CD4-positive, alpha-beta T cell (primary cell): ENCODE measurements around the gene EPHB1. TPM values are rescaled to one million over a fixed set of nuclear protein-coding genes. Genes with fewer than 3 reads are reported as not detected.

Source experiments
- ATAC-seq: fragments of 200-7000 bp; cut with Tn5 transposase; one replicate; pipeline ENCODE4 v1.10.0; 2022; ENCODE audit warnings: mild to moderate bottlenecking; ENCODE audit not compliant: poor library complexity
- CTCF ChIA-PET: fragments of 350-600 bp; sonication (Branson Sonifier 250); formaldehyde crosslinking; loops from one replicate; lab custom pipeline; 2021; ENCODE audit warnings: antibody characterized with exemption, inconsistent platforms; lab: Charles Lee
- POLR2A ChIA-PET: fragments of 350-600 bp; sonication (Branson Sonifier 250); formaldehyde crosslinking; loops from one replicate; lab custom pipeline; 2021; ENCODE audit warnings: antibody characterized with exemption, inconsistent platforms; lab: Charles Lee
- DNase-seq, 14 experiments: peaks; one replicate each; pipeline ENCODE4 v3.0.0-alpha.2; 2013 to 2020; ENCODE audit warnings: mixed read lengths in 2 of 14
- H3K27ac ChIP-seq, 2 donors: one replicate each; pipeline versions ENCODE4 v1.5.1 to v1.7.0; 2013; ENCODE audit warnings: low read length in 2 of 2, low read depth in 1 of 2, mild to moderate bottlenecking in 1 of 2
- H3K27me3 ChIP-seq, 2 experiments: 1 replicate in 1 of 2; 2 replicates in 1 of 2; pipeline versions ENCODE4 v1.6.1 to v1.7.0; 2013; ENCODE audit warnings: low read length in 2 of 2, control low read depth in 1 of 2, mild to moderate bottlenecking in 1 of 2, moderate library complexity in 1 of 2; ENCODE audit not compliant: insufficient read depth in 2 of 2, control insufficient read depth in 1 of 2
- H3K36me3 ChIP-seq: one replicate; pipeline ENCODE4 v1.6.1; 2013; ENCODE audit warnings: low read length, control low read depth; ENCODE audit not compliant: insufficient read depth
- H3K4me1 ChIP-seq: one replicate; pipeline ENCODE4 v1.6.1; 2013; ENCODE audit warnings: low read length, control low read depth; ENCODE audit not compliant: insufficient read depth
- H3K4me3 ChIP-seq: one replicate; pipeline ENCODE4 v1.5.1; 2013; ENCODE audit warnings: mild to moderate bottlenecking, low read length, moderate library complexity
- H3K9me3 ChIP-seq, 2 experiments: 1 replicate in 1 of 2; 2 replicates in 1 of 2; pipeline versions ENCODE4 v1.6.1 to v1.7.0; 2013; ENCODE audit warnings: low read length in 2 of 2, mild to moderate bottlenecking in 2 of 2, control low read depth in 1 of 2, moderate library complexity in 1 of 2; ENCODE audit not compliant: control insufficient read depth in 1 of 2, insufficient read depth in 1 of 2
- H3K27ac Mint-ChIP-seq: one replicate; pipeline ENCODE4 v1.8.0; 2020; ENCODE audit warnings: mixed read lengths
- H3K27me3 Mint-ChIP-seq: one replicate; pipeline ENCODE4 v1.8.0; 2021; ENCODE audit warnings: mixed read lengths
- H3K36me3 Mint-ChIP-seq: one replicate; pipeline ENCODE4 v1.8.0; 2021; ENCODE audit warnings: low read depth, mixed read lengths
- H3K4me1 Mint-ChIP-seq: one replicate; pipeline ENCODE4 v1.8.0; 2021; ENCODE audit warnings: low read depth, mixed read lengths
- H3K4me3 Mint-ChIP-seq: one replicate; pipeline ENCODE4 v1.8.0; 2020; ENCODE audit warnings: mild to moderate bottlenecking, mixed read lengths
- H3K9me3 Mint-ChIP-seq: one replicate; pipeline ENCODE4 v1.8.0; 2020; ENCODE audit warnings: mixed read lengths
- intact Hi-C, 2 experiments: fragments of 100-400 bp; cut with DNase I in 1 of 2; cut with micrococcal nuclease in 1 of 2; formaldehyde crosslinking; loops; one replicate each; pipeline versions ENCODE4 v1.15.1 to v1.9.0; 2023 to 2025; cut with DNase I, micrococcal nuclease
- polyA plus RNA-seq, 2 donors: library from polyadenylated mRNA; unstranded; fragments of 120-200 nt; gene quantifications; one replicate each; pipeline ENCODE4 v1.2.1, GENCODE V29; 2013
- total RNA-seq, 174 experiments: library from RNA in 2 of 174; stranded (reverse) in 2 of 174; gene quantifications; one replicate each; pipeline ENCODE4 v1.2.3 and lab custom pipeline; 2021 to 2026
- TF ChIP-seq, protein P1 (sequence below): fragments of 200-600 bp; IDR thresholded peaks from one replicate; pipeline ENCODE4 v1.8.0; 2022; ENCODE audit warnings: antibody characterized with exemption, mild to moderate bottlenecking

EPHB1 gene
- total RNA-seq (under 1 TPM; 0.08 to 0.49 TPM), total RNA-seq (lab: John Stamatoyannopoulos, UW) (0 to 1.5 (median 0.13) reads per million in 172 experiments)
- 0.75 TPM for polyA plus RNA-seq (2013, experiment 1 of 2)
- 1.3 TPM for polyA plus RNA-seq (2013, experiment 2 of 2)

DNA sequence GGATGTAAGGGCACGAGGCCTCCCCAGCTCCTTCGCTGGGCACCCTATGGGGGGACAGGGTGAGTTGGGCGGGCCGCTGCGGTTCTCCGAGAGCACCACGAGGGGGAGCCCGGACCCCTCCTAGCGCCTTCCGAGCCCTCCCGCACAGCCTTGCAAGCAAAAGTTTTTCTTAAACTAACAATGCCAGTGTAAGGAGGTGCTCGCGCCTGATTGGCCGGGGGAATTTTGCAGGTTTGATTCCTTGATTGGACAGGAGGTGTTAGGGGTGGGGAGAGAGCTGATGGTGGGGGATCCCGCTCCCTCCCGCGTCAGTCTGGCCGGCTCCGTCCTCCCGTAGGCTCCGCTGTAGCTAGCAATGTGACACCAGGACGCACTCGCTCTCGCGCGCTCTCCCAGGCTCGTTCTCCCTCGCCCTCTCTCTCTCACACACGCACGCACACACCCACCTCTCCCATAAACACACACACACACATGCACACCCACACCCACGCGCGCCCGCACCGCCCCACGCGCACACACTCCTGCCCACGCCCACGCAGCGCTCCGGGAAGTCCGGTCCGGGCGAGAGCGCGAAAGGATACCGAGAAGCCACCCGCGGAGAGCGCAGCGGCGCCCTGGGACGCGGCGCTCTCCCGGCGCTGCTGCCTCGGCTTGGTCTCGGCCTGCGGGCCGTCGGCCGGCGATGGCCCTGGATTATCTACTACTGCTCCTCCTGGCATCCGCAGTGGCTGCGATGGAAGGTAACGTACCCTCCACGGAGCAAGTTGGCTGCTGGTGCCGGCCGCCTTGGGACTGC lies at the start of gene EPHB1:
TSS of gene EPHB1 (plus strand) at position 311 of the 796 bp plus-strand sequence.
- H3K27me3 Mint-ChIP-seq = peaks cover 75% of the 10 kb centered on the region
- no peaks in the 10 kb centered on the region for H3K36me3 ChIP-seq
- H3K4me3 ChIP-seq = peak within 1 kb of the TSS; percentile 46
- peaks cover 18 to 45% of the 10 kb centered on the region in 2 experiments for H3K27me3 ChIP-seq
- peak; percentile 39 for ATAC-seq
- no peaks in the 10 kb centered on the region for H3K9me3 Mint-ChIP-seq
- H3K9me3 ChIP-seq = peaks cover 0 to 13% of the 10 kb centered on the region in 2 experiments
- TF ChIP-seq, protein P1, sequence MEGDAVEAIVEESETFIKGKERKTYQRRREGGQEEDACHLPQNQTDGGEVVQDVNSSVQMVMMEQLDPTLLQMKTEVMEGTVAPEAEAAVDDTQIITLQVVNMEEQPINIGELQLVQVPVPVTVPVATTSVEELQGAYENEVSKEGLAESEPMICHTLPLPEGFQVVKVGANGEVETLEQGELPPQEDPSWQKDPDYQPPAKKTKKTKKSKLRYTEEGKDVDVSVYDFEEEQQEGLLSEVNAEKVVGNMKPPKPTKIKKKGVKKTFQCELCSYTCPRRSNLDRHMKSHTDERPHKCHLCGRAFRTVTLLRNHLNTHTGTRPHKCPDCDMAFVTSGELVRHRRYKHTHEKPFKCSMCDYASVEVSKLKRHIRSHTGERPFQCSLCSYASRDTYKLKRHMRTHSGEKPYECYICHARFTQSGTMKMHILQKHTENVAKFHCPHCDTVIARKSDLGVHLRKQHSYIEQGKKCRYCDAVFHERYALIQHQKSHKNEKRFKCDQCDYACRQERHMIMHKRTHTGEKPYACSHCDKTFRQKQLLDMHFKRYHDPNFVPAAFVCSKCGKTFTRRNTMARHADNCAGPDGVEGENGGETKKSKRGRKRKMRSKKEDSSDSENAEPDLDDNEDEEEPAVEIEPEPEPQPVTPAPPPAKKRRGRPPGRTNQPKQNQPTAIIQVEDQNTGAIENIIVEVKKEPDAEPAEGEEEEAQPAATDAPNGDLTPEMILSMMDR = peak; percentile 48
- peak within 1 kb of the TSS; percentile 84 for H3K4me3 Mint-ChIP-seq
- H3K36me3 Mint-ChIP-seq = no peaks in the 10 kb centered on the region
- no peak within 1 kb of the TSS for H3K27ac Mint-ChIP-seq
- CTCF ChIA-PET = no interaction called here
- peaks cover 9% of the 10 kb centered on the region for H3K4me1 Mint-ChIP-seq
- DNase-seq = peak; percentile 5 to 65 (median 22)
- H3K27ac ChIP-seq = no peak within 1 kb of the TSS
- intact Hi-C loops = loop anchor here in 1 of 2 experiments (5.0 to 10.0 kb wide), 2 partner anchors 1100 to 1247 kb away; no protein-coding TSS in a partner anchor
- peaks cover 5% of the 10 kb centered on the region for H3K4me1 ChIP-seq
- POLR2A ChIA-PET = no interaction called here

GRCh38 chr3:134748698-134749097 lies 46.4 kb upstream of the EPHB1 start:
- peaks cover 16% of the 10 kb centered on the region for H3K27me3 Mint-ChIP-seq
- no peaks in the 10 kb centered on the region for H3K4me1 Mint-ChIP-seq
- H3K4me3 Mint-ChIP-seq = no peak overlapping the region
- ChIA-PET POLR2A (no interaction called here), CTCF (no interaction called here)
- H3K27ac Mint-ChIP-seq = no peak overlapping the region
- intact Hi-C loops = no loop called here
- H3K36me3 Mint-ChIP-seq = no peaks in the 10 kb centered on the region
- no peaks in the 10 kb centered on the region for H3K36me3 ChIP-seq
- ATAC-seq (no peak), DNase-seq (no peak)
- no peaks in the 10 kb centered on the region for H3K4me1 ChIP-seq
- H3K4me3 ChIP-seq = no peak overlapping the region
- H3K27me3 ChIP-seq = peaks cover 0 to 7% of the 10 kb centered on the region in 2 experiments
- TF ChIP-seq, protein P1 = no peak
- no peaks in the 10 kb centered on the region for H3K9me3 ChIP-seq
- no peaks in the 10 kb centered on the region for H3K9me3 Mint-ChIP-seq
- no peak overlapping the region for H3K27ac ChIP-seq

DNA sequence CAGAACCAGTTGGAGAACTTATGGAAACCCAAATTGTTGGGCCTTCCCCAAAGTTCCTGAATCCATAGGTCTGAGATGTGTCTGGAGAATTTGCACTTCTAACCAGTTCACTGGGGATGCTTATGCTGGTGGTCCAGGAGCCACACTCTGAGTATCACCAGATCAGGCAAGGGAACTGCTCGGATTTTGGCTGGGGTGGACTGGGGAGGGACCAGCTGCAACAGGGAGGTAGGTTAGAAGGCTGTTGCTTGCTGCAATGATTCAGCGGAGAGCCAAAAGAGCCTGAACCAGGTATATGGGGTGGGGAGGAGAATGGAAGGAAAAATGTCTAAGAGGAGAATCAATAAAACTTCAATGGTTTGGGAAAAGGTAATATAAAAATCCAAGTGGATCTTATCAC lies 45.9 kb upstream of the EPHB1 start:
- H3K36me3 ChIP-seq = no peaks in the 10 kb centered on the region
- no peak overlapping the region for H3K27ac Mint-ChIP-seq
- TF ChIP-seq, protein P1 = no peak

More for the DNA sequence above, 45.9 kb upstream of the EPHB1 start:
- POLR2A ChIA-PET = interaction anchor here (0.6 kb wide), 1 partner anchor 11 kb away, joined by 3 read pairs; no protein-coding TSS in a partner anchor
- no peak overlapping the region for H3K4me3 ChIP-seq
- Mint-ChIP-seq H3K9me3 (no peaks in the 10 kb centered on the region), H3K4me3 (no peak overlapping the region), H3K36me3 (no peaks in the 10 kb centered on the region), H3K27me3 (peaks cover 16% of the 10 kb centered on the region), H3K4me1 (no peaks in the 10 kb centered on the region)
- no peak overlapping the region for H3K27ac ChIP-seq
- intact Hi-C loops = no loop called here
- CTCF ChIA-PET = no interaction called here
- no peak for DNase-seq
- no peak for ATAC-seq
- no peaks in the 10 kb centered on the region for H3K9me3 ChIP-seq
- peaks cover 0 to 7% of the 10 kb centered on the region in 2 experiments for H3K27me3 ChIP-seq
- no peaks in the 10 kb centered on the region for H3K4me1 ChIP-seq
